Measurements from ENCODE around the gene GJB3.

Gene GJB3

DNA sequence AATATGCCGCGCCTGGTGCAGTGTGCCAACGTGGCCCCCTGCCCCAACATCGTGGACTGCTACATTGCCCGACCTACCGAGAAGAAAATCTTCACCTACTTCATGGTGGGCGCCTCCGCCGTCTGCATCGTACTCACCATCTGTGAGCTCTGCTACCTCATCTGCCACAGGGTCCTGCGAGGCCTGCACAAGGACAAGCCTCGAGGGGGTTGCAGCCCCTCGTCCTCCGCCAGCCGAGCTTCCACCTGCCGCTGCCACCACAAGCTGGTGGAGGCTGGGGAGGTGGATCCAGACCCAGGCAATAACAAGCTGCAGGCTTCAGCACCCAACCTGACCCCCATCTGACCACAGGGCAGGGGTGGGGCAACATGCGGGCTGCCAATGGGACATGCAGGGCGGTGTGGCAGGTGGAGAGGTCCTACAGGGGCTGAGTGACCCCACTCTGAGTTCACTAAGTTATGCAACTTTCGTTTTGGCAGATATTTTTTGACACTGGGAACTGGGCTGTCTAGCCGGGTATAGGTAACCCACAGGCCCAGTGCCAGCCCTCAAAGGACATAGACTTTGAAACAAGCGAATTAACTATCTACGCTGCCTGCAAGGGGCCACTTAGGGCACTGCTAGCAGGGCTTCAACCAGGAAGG lies 4.3 kb downstream of the GJB3 start:
- H3K9me3 ChIP-seq, result no peaks in the 10 kb centered on the region
- H3K36me3 ChIP-seq, result no peaks in the 10 kb centered on the region
- H3K4me1 ChIP-seq, result peaks cover 17% of the 10 kb centered on the region
- 0 out of 2 replicates have a peak overlapping the region, but pooled peaks have one; percentile 19 for H3K9ac ChIP-seq
- no peak overlapping the region for H3K4me3 ChIP-seq
- H4K20me1 ChIP-seq, result no peaks in the 10 kb centered on the region
- H3K27me3 ChIP-seq, result peaks cover 28% of the 10 kb centered on the region
- no peak overlapping the region for H3K4me2 ChIP-seq
- no peak for TF ChIP-seq Cebpa-rat (IDR thresholded peaks at IDR 0.05)
- H3K27ac ChIP-seq, result no peak overlapping the region

DNA sequence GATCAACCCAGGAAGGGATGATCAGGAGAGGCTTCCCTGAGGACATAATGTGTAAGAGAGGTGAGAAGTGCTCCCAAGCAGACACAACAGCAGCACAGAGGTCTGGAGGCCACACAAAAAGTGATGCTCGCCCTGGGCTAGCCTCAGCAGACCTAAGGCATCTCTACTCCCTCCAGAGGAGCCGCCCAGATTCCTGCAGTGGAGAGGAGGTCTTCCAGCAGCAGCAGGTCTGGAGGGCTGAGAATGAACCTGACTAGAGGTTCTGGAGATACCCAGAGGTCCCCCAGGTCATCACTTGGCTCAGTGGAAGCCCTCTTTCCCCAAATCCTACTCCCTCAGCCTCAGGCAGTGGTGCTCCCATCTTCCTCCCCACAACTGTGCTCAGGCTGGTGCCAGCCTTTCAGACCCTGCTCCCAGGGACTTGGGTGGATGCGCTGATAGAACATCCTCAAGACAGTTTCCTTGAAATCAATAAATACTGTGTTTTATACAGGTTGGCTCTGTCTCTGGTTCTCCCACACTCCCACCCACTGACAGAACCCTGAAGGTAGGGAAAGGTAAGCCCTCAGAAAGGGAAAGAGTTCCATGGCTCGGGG lies 5.0 kb downstream of the GJB3 start:
- 0 out of 2 replicates have a peak overlapping the region, but pooled peaks have one; percentile 19 for H3K9ac ChIP-seq
- no peak for TF ChIP-seq Cebpa-rat (IDR thresholded peaks at IDR 0.05)
- no peaks in the 10 kb centered on the region for H3K9me3 ChIP-seq
- peaks cover 22% of the 10 kb centered on the region for H3K27me3 ChIP-seq
- H3K27ac ChIP-seq, result no peak overlapping the region
- no peaks in the 10 kb centered on the region for H4K20me1 ChIP-seq
- H3K36me3 ChIP-seq, result no peaks in the 10 kb centered on the region
- H3K4me1 ChIP-seq, result peaks cover 23% of the 10 kb centered on the region
- no peak overlapping the region for H3K4me2 ChIP-seq
- H3K4me3 ChIP-seq, result no peak overlapping the region

DNA sequence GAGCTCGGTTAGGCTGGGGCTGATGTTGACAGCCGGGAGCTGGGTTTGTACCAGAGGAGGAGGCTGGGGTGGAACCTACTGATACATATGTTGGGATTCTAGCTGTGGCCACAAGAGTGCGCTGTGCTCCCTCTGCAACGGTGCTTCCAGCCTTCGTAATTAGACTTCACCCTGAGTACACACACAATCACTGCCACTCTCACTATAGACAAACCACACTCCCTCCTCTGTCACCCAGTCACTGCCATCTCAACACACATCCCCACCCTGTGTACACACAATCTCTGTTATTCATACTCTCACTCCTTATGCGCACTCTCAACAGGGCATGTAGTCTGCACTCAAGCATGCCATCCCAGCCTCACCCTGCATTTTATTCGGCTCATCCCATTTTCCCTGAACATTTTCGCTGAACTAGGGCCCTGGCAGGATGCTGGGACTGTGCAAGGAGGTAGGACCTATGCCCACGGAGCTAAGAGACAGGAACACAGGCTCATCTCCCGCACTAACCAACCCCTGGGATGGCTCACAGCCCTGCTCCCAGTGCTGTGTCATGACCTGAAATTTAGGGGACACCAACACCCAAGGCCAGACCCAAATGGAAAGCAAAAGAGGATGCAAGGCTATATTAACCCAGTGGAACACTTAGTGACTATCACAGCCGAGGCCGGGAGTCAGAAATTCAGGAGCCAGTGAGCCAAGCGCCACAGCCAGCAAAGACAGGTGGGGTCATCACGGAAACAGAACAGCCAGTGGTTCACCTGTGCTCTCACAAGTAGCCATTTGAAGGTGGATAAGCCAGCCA lies 5.7 kb downstream of the GJB3 start:
- H3K4me1 ChIP-seq, result peaks cover 31% of the 10 kb centered on the region
- H3K27me3 ChIP-seq, result peaks cover 14% of the 10 kb centered on the region
- TF ChIP-seq Cebpa-rat (IDR thresholded peaks at IDR 0.05), result no peak
- no peaks in the 10 kb centered on the region for H3K9me3 ChIP-seq
- H4K20me1 ChIP-seq, result no peaks in the 10 kb centered on the region
- H3K36me3 ChIP-seq, result no peaks in the 10 kb centered on the region
- no peak overlapping the region for H3K9ac ChIP-seq
- no peak overlapping the region for H3K4me3 ChIP-seq
- no peak overlapping the region for H3K4me2 ChIP-seq
- H3K27ac ChIP-seq, result no peak overlapping the region

DNA sequence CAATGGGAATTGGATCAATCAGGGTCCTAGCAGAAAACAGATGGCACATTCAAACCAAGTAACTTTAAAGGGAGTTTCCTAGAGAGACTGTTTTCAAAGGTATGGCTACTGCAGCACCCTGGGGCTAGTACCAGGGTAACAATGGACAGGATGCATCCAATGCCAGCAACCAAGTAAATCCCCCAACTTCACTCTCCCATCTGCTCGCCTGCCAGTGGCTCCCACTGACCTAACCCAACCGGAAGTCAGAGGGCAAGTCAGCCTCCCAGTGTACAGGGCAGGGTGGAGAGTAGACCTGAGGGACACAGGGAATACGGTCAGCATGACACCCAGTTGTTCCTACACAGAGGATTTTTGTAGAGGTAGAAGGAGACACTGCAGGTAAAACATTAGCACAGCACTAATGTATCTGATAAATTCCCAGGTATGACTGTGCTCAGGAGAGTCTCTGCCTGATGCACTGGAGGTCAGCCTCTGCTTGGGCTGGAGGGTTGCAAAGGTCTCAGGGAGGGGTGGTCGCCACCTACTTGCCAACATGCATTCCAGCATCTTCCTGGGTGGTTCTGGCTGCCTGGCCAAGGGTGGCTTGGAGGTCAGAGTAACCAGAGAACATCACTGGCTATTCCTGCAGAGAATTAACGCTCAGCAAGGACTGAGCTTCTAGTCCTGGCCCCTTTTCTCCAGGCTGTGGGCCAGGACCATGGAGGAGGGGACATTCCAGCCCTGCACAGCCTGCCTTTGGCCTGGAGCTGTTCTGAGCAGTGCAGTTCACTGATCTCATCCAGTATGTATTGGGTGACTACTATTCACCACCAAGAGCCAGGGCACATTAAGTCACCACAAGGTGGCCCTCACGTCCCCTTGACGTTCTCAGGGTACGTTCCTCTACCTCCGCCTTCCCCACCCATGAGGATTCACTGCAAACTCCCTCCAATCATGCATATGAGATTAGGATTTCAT lies 6.7 kb downstream of the GJB3 start:
- no peak overlapping the region for H3K4me3 ChIP-seq
- no peak overlapping the region for H3K27ac ChIP-seq
- H3K27me3 ChIP-seq, result peaks cover 4% of the 10 kb centered on the region; the same call in 1 of the 2 replicates
- TF ChIP-seq Cebpa-rat (IDR thresholded peaks at IDR 0.05), result no peak
- H3K36me3 ChIP-seq, result no peaks in the 10 kb centered on the region
- H3K4me1 ChIP-seq, result peaks cover 40% of the 10 kb centered on the region
- no peaks in the 10 kb centered on the region for H4K20me1 ChIP-seq
- H3K4me2 ChIP-seq, result no peak overlapping the region
- no peaks in the 10 kb centered on the region for H3K9me3 ChIP-seq
- no peak overlapping the region for H3K9ac ChIP-seq

DNA sequence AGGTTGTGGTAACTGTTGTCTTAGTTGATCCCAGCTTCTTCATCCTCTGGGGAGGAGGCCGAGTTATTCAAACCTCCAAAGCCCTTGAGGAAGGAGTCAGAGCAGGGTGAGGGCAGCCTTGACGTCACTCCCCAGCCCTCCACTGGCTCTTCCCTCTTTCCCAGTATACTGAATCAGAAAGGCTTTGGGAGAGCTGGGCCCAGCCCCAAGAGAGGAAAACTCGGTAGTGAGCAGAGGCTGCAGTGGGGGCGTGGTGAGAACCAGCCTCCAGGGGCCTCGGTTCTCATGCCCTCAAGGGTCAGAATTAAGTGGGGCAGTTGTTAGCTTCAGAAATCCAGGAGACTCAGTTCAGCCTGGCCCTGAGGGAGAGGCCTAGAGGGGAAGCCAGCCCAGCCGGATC lies 10.0 kb downstream of the GJB3 start:
- TF ChIP-seq Cebpa-rat (IDR thresholded peaks at IDR 0.05), result no peak
- Histone ChIP-seq H3K9ac (0 out of 2 replicates have a peak overlapping the region, but pooled peaks have one; percentile 12), H3K27me3 (no peaks in the 10 kb centered on the region), H3K4me1 (peaks cover 72% of the 10 kb centered on the region), H3K4me2 (peak overlapping the region; percentile 92), H3K9me3 (no peaks in the 10 kb centered on the region), H3K27ac (peak overlapping the region; percentile 1; the same call in 1 of the 2 replicates), H3K4me3 (no peak overlapping the region), H4K20me1 (0 out of 2 replicates have a peak, but pooled peaks cover 3% of the 10 kb centered on the region), H3K36me3 (no peaks in the 10 kb centered on the region)

DNA sequence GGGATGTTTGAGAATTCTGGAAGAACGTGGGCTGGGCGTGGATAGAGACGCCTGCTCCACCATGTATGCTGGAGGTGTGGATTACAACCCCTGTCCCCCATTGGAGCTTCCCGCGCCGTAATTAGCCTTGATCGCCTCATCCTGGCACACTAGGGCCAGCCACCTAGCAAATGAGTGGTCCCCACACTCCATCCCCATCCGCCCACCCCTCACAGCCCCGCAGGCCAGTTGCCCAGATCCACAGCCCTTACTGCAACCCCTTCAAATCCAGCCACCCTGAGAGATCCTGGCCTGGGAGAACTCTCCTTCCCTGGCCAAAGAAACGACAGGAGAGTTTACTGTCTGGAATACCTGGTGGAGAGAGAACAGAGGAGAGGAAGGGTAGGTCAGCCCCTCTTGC lies 11.4 kb downstream of the GJB3 start:
- Histone ChIP-seq H3K9ac (no peak overlapping the region), H3K4me1 (peaks cover 79% of the 10 kb centered on the region), H4K20me1 (0 out of 2 replicates have a peak, but pooled peaks cover 3% of the 10 kb centered on the region), H3K27ac (no peak overlapping the region; the same call in 1 of the 2 replicates), H3K4me2 (peak overlapping the region; percentile 92), H3K9me3 (no peaks in the 10 kb centered on the region), H3K27me3 (no peaks in the 10 kb centered on the region), H3K4me3 (peak overlapping the region; percentile 64), H3K36me3 (no peaks in the 10 kb centered on the region)
- no peak for TF ChIP-seq Cebpa-rat (IDR thresholded peaks at IDR 0.05)

DNA sequence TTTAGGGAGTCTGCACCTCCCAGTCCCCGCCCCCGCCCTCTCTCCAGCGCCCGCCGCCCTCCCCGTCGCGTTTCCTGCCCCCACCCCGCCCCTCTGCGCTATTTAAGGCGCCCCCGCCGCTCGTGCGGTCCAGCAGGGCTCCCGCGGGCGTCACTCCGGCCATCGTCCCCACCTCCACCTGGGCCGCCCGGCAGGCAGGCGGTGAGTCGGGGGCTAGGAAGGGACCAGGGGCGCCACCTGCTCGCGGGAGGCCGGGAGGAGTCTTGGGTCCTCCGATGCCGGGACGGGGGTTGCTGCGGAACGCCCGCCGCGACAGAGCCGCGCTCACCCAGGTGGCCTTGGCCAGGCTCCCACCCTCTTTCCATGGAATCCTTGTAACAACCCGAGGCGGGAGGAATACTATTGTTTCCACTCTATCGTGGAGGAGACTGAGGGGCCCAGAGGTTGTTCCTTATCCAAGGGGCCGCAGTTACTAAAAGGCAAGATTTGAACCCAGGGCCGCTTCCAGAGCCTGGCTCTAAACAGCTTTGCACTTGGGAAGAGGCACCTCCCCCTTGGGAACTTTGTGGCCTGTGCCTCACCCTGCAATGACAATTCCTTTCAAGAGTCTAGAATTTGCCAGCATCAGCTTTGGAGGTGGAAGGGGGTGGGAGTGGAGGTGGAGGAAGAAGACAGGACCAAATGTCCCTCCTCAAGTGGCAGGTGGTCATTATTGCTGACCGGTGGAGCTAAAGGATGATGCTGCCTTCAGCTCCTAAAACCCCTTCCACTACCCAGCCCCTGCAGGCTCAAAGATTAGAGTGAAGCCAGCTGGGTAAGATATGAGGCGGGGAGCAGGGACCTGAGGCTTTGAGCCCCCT lies 12.1 kb downstream of the GJB3 start, which contains the start of gene GJA4:
GJA4 (plus strand) TSS at position 132 of the 860 bp plus-strand sequence. CDS start 1,215 bp downstream, outside the sequence.
- H3K4me2 ChIP-seq, result peak within 1 kb of the TSS; percentile 92
- H4K20me1 ChIP-seq, result 0 out of 2 replicates have a peak, but pooled peaks cover 3% of the 10 kb centered on the region
- no peaks in the 10 kb centered on the region for H3K9me3 ChIP-seq
- H3K36me3 ChIP-seq, result no peaks in the 10 kb centered on the region
- no peak for TF ChIP-seq Cebpa-rat (IDR thresholded peaks at IDR 0.05)
- no peaks in the 10 kb centered on the region for H3K27me3 ChIP-seq
- H3K4me3 ChIP-seq, result peak within 1 kb of the TSS; percentile 64
- peak within 1 kb of the TSS; percentile 73 for H3K9ac ChIP-seq
- peaks cover 79% of the 10 kb centered on the region for H3K4me1 ChIP-seq
- peak within 1 kb of the TSS; percentile 53 for H3K27ac ChIP-seq
